ENCODE data around the gene ERMAP. TPM values are rescaled to one million over a fixed set of nuclear protein-coding genes. Genes with fewer than 3 reads are reported as not detected.

ERMAP gene
- total and polyA plus RNA-seq, 9 of the 15 experiments (the other 6 are each of a cell fraction or from before 2014, with no cell fraction given), result 8.0 to 31.4 (median 22.5) TPM

DNA sequence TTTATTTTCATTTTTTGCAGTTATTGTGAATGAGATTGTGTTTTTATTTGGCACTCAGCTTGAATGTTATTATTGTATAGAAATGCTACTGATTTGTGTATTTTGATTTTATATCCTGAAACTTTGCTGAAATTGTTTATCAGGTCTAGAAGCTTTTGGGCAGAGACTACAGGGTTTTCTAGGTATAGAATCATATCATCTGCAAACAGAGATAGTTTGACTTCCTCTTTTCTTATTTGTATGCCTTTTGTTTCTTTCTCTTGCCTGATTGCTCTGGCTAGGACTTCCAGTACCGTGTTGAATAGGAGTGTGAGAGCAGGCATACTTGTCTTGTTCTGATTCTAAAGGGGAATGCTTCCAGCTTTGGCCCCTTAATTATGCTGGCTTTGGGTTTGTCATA, 56.7 kb downstream of the ERMAP start (continued):
- TF ChIP-seq, protein P1, sequence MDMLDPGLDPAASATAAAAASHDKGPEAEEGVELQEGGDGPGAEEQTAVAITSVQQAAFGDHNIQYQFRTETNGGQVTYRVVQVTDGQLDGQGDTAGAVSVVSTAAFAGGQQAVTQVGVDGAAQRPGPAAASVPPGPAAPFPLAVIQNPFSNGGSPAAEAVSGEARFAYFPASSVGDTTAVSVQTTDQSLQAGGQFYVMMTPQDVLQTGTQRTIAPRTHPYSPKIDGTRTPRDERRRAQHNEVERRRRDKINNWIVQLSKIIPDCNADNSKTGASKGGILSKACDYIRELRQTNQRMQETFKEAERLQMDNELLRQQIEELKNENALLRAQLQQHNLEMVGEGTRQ (CRISPR knock-in tag; IDR thresholded peaks at IDR 0.05), result no peak
- TF ChIP-seq ZNF3 (CRISPR knock-in tag; IDR thresholded peaks at IDR 0.05) (no peak), CBX5 (IDR thresholded peaks at IDR 0.05; ENCODE audit: borderline replicate concordance, low read depth) (no peak), ZZZ3 (IDR thresholded peaks at IDR 0.05) (no peak), PTTG1 (tag; IDR thresholded peaks at IDR 0.05; ENCODE audit: low read depth) (no peak), FOXJ3 (CRISPR knock-in tag; IDR thresholded peaks at IDR 0.05) (no peak), ILF3 (IDR thresholded peaks at IDR 0.05; ENCODE audit: borderline replicate concordance) (no peak), TAL1 (IDR thresholded peaks at IDR 0.05) (peak; percentile 68), DIDO1 (tag; IDR thresholded peaks at IDR 0.05; ENCODE audit: low read depth) (no peak), GABPB1 (CRISPR knock-in tag; IDR thresholded peaks at IDR 0.05) (no peak), L3MBTL2 (IDR thresholded peaks at IDR 0.05) (no peak), CTBP1 (IDR thresholded peaks at IDR 0.05; ENCODE audit: borderline replicate concordance) (no peak), CXXC5 (CRISPR knock-in tag; IDR thresholded peaks at IDR 0.05) (no peak), FOXM1 (IDR thresholded peaks at IDR 0.05; ENCODE audit: low read depth) (0 out of 2 replicates have a peak, but pooled peaks have one; percentile 40), FOXM1 (CRISPR knock-in tag; IDR thresholded peaks at IDR 0.05; ENCODE audit: low read depth) (no peak)
- TF ChIP-seq, protein P2, sequence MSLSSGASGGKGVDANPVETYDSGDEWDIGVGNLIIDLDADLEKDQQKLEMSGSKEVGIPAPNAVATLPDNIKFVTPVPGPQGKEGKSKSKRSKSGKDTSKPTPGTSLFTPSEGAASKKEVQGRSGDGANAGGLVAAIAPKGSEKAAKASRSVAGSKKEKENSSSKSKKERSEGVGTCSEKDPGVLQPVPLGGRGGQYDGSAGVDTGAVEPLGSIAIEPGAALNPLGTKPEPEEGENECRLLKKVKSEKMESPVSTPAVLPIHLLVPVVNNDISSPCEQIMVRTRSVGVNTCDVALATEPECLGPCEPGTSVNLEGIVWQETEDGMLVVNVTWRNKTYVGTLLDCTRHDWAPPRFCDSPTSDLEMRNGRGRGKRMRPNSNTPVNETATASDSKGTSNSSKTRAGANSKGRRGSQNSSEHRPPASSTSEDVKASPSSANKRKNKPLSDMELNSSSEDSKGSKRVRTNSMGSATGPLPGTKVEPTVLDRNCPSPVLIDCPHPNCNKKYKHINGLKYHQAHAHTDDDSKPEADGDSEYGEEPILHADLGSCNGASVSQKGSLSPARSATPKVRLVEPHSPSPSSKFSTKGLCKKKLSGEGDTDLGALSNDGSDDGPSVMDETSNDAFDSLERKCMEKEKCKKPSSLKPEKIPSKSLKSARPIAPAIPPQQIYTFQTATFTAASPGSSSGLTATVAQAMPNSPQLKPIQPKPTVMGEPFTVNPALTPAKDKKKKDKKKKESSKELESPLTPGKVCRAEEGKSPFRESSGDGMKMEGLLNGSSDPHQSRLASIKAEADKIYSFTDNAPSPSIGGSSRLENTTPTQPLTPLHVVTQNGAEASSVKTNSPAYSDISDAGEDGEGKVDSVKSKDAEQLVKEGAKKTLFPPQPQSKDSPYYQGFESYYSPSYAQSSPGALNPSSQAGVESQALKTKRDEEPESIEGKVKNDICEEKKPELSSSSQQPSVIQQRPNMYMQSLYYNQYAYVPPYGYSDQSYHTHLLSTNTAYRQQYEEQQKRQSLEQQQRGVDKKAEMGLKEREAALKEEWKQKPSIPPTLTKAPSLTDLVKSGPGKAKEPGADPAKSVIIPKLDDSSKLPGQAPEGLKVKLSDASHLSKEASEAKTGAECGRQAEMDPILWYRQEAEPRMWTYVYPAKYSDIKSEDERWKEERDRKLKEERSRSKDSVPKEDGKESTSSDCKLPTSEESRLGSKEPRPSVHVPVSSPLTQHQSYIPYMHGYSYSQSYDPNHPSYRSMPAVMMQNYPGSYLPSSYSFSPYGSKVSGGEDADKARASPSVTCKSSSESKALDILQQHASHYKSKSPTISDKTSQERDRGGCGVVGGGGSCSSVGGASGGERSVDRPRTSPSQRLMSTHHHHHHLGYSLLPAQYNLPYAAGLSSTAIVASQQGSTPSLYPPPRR (CRISPR knock-in tag; IDR thresholded peaks at IDR 0.05; ENCODE audit: borderline replicate concordance), result no peak
- TF ChIP-seq, protein P3, sequence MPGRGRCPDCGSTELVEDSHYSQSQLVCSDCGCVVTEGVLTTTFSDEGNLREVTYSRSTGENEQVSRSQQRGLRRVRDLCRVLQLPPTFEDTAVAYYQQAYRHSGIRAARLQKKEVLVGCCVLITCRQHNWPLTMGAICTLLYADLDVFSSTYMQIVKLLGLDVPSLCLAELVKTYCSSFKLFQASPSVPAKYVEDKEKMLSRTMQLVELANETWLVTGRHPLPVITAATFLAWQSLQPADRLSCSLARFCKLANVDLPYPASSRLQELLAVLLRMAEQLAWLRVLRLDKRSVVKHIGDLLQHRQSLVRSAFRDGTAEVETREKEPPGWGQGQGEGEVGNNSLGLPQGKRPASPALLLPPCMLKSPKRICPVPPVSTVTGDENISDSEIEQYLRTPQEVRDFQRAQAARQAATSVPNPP (IDR thresholded peaks at IDR 0.05; ENCODE audit: borderline replicate concordance, insufficient read depth, insufficient read length), result no peak
- TF ChIP-seq, protein P4, sequence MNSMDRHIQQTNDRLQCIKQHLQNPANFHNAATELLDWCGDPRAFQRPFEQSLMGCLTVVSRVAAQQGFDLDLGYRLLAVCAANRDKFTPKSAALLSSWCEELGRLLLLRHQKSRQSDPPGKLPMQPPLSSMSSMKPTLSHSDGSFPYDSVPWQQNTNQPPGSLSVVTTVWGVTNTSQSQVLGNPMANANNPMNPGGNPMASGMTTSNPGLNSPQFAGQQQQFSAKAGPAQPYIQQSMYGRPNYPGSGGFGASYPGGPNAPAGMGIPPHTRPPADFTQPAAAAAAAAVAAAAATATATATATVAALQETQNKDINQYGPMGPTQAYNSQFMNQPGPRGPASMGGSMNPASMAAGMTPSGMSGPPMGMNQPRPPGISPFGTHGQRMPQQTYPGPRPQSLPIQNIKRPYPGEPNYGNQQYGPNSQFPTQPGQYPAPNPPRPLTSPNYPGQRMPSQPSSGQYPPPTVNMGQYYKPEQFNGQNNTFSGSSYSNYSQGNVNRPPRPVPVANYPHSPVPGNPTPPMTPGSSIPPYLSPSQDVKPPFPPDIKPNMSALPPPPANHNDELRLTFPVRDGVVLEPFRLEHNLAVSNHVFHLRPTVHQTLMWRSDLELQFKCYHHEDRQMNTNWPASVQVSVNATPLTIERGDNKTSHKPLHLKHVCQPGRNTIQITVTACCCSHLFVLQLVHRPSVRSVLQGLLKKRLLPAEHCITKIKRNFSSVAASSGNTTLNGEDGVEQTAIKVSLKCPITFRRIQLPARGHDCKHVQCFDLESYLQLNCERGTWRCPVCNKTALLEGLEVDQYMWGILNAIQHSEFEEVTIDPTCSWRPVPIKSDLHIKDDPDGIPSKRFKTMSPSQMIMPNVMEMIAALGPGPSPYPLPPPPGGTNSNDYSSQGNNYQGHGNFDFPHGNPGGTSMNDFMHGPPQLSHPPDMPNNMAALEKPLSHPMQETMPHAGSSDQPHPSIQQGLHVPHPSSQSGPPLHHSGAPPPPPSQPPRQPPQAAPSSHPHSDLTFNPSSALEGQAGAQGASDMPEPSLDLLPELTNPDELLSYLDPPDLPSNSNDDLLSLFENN (IDR thresholded peaks at IDR 0.05; ENCODE audit: low read depth in 2 of 2, low read length in 2 of 2), result no peak
- TF ChIP-seq, protein P5, sequence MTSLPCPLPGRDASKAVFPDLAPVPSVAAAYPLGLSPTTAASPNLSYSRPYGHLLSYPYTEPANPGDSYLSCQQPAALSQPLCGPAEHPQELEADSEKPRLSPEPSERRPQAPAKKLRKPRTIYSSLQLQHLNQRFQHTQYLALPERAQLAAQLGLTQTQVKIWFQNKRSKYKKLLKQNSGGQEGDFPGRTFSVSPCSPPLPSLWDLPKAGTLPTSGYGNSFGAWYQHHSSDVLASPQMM (CRISPR knock-in tag; IDR thresholded peaks at IDR 0.05), result no peak

All from K562 (cell line).